Posterior vena cava (tissue), 2 donors: Measurements from ENCODE around the gene GSG1L. TPM values are rescaled to one million over a fixed set of nuclear protein-coding genes. Genes with fewer than 3 reads are reported as not detected.
"Not testable (repeated sequence)": the region's sequence is repeated elsewhere in the genome, so short reads cannot be mapped to it uniquely, and the experiment has no call there.

ENCODE experiments used
- DNase-seq: peaks from one replicate; pipeline ENCODE4 v3.0.0-alpha.2; 2020; ENCODE audit warnings: low spot score
- intact Hi-C, 2 donors: fragments of 100-400 bp; cut with DNase I; formaldehyde crosslinking; loops; one replicate each; pipeline versions ENCODE4 v1.14.1 to v1.14.2; 2022 to 2023
- total RNA-seq, 2 donors: library from RNA; stranded (reverse); fragmentation: NEBNext Ultra II Directional; extraction: Animal tissue kit (Norgen Biotek cat#: 25700); gene quantifications; one replicate each; pipeline ENCODE4 v1.2.1, GENCODE V29; 2021
- donor health status: DM: yes; HTN: yes; CAD: no.
- donor health status: DM: yes; HTN: yes; CAD: no.

Gene GSG1L
- total RNA-seq, 2 donors from 2014 or later, result not detected

GRCh38 chr16:27972500-27972899 is 91.0 kb downstream of the GSG1L start:
- DNase-seq, result peak; percentile 3
- intact Hi-C loops, result no loop called here

- intact Hi-C loops, result no loop called here
- DNase-seq, result no peak
Observed at GRCh38 chr16:27969574-27969973, 93.9 kb downstream of the GSG1L start.

- intact Hi-C loops, result no loop called here
Observed at GRCh38 chr16:27967169-27967568, 96.3 kb downstream of the GSG1L start.

GRCh38 chr16:27966756-27967155 is 96.8 kb downstream of the GSG1L start:
- intact Hi-C loops, result no loop called here
- peak; percentile 20 for DNase-seq

More at GRCh38 chr16:27967169-27967568, 96.3 kb downstream of the GSG1L start:
- no peak for DNase-seq

GRCh38 chr16:27965801-27966200 is 97.7 kb downstream of the GSG1L start:
- intact Hi-C loops, result no loop called here
- no peak for DNase-seq

- intact Hi-C loops, result no loop called here
- no peak for DNase-seq
Observed at GRCh38 chr16:27963471-27963965, 100.0 kb downstream of the GSG1L start.

- intact Hi-C loops, result no loop called here
- DNase-seq, result no peak
Observed at GRCh38 chr16:27962197-27962596, 101.3 kb downstream of the GSG1L start.

GRCh38 chr16:27961296-27961620 is 102.3 kb downstream of the GSG1L start:
- intact Hi-C loops, result no loop called here
- DNase-seq, result no peak

- DNase-seq, result no peak
- intact Hi-C loops, result no loop called here
Observed at GRCh38 chr16:27960619-27961295, 102.8 kb downstream of the GSG1L start.

GRCh38 chr16:27959914-27960313 is 103.6 kb downstream of the GSG1L start:
- intact Hi-C loops, result loop anchor here in 1 of 2 donors (10.0 kb wide), 1 partner anchor 55 kb away; no protein-coding TSS in a partner anchor
- no peak for DNase-seq

- intact Hi-C loops, result loop anchor here in 1 of 2 donors (10.0 kb wide), 1 partner anchor 61 kb away; no protein-coding TSS in a partner anchor
- no peak for DNase-seq
Observed at GRCh38 chr16:27954191-27954590, 109.3 kb downstream of the GSG1L start.

- DNase-seq, result no peak
Observed at GRCh38 chr16:27952811-27953210, 110.7 kb downstream of the GSG1L start.

GRCh38 chr16:27951489-27952120 is 111.9 kb downstream of the GSG1L start:
- intact Hi-C loops, result loop anchor here in 1 of 2 donors (10.0 kb wide), 1 partner anchor 63 kb away; no protein-coding TSS in a partner anchor
- DNase-seq, result peak; percentile 19

More at GRCh38 chr16:27952811-27953210, 110.7 kb downstream of the GSG1L start:
- intact Hi-C loops, result loop anchor here in 1 of 2 donors (10.0 kb wide), 1 partner anchor 62 kb away; no protein-coding TSS in a partner anchor

- peak; percentile 2 for DNase-seq
- intact Hi-C loops, result loop anchor here in 1 of 2 donors (10.0 kb wide), 1 partner anchor 64 kb away; no protein-coding TSS in a partner anchor
Observed at GRCh38 chr16:27950206-27950887, 113.2 kb downstream of the GSG1L start.

- intact Hi-C loops, result no loop called here
- peak; percentile 14 for DNase-seq
Observed at GRCh38 chr16:27947696-27948095, 115.8 kb downstream of the GSG1L start.

- intact Hi-C loops, result no loop called here
- peak; percentile 43 for DNase-seq
Observed at GRCh38 chr16:27945233-27945973, 118.1 kb downstream of the GSG1L start.

- DNase-seq, result peak; percentile 5
- intact Hi-C loops, result no loop called here
Observed at GRCh38 chr16:27943766-27944165, 119.7 kb downstream of the GSG1L start.

GRCh38 chr16:27942071-27942470 is 121.4 kb downstream of the GSG1L start:
- intact Hi-C loops, result not testable (repeated sequence)
- DNase-seq, result peak; percentile 55

- DNase-seq, result no peak
- intact Hi-C loops, result no loop called here
Observed at GRCh38 chr16:27935076-27935475, 128.4 kb downstream of the GSG1L start.
